HG03378 (cell line): ENCODE measurements around the gene ITPK1.
"Not testable (repeated sequence)": the region's sequence is repeated elsewhere in the genome, so short reads cannot be mapped to it uniquely, and the experiment has no call there.

Source experiments
- ATAC-seq: cut with Tn5 transposase; IDR thresholded peaks from one replicate; pipeline ENCODE4 v1.9.1; 2021; ENCODE audit warnings: mild to moderate bottlenecking, moderate library complexity; ENCODE audit not compliant: unreplicated experiment

ITPK1 gene

GRCh38 chr14:93115821-93116675, at the start of gene ITPK1:
TSS of gene ITPK1 (minus strand) at chr14:93115925. CDS start at chr14:93115163, 762 bp downstream.
- peak; percentile 13 for ATAC-seq

DNA sequence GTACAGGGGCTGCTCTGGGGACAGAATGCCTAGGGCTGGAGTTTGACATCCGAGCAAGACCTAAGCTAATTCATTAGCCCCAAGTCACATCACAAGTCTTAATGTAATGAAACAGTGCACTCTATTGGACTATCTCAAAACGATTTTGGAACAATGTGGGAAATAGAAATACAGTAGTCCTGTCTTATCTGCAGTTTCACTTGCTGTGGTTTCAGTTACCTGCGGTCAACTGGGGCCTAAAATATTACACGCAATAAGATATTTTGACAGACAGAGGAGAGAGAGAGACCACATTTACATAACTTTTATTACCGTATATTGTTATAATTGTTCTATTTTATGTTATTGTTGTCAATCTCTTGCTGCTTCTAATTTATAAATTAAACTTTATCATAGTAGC, 47.8 kb upstream of the ITPK1 start:
- ATAC-seq: no peak

- no peak for ATAC-seq
These were observed 45.8 kb upstream of the ITPK1 start for GRCh38 chr14:93161411-93161940.

GRCh38 chr14:93160353-93160801, 44.7 kb upstream of the ITPK1 start:
- ATAC-seq: no peak

- not testable (repeated sequence) for ATAC-seq
These were observed 44.1 kb upstream of the ITPK1 start for GRCh38 chr14:93159625-93160352.

- not testable (repeated sequence) for ATAC-seq
These were observed 42.6 kb upstream of the ITPK1 start for GRCh38 chr14:93158349-93158748.

GRCh38 chr14:93156693-93157369, 41.1 kb upstream of the ITPK1 start:
- no peak for ATAC-seq

DNA sequence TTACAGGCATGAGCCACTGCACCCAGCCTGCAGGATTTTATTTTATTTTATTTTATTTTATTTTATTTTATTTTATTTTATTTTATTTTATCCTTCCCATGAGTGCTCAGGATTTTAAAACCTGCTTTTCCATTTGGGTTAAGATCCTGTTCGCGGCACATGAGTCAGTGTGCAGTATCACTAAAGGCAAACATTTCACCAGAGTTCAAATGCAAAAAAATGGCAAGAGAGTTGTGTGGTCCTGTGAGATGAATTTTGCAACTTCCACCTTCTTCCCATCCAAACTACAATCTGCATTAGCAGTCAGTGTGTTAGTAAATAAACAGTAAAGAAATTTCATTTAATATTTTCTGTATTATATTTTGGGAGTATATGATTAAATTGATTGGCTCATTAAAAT, 39.9 kb upstream of the ITPK1 start:
- ATAC-seq: no peak

DNA sequence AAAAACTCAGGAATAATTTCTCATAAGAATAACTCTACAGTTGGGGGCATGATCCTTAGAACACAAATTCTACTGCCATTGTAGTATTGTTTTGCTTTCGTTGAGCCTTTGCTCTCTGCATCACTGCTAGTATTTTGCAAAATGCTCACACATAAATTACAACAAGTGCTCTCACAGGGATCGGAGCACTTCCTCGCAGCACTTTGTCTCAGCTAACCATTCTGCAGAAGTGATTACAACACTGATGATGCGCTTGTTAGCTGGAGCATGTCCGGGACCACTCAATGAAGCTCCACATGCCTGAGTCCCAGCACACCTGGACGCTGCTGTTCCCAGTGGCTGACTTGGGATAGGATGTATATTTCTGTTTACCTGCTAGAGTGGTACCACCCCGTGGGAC, 37.4 kb upstream of the ITPK1 start:
- ATAC-seq: no peak

DNA sequence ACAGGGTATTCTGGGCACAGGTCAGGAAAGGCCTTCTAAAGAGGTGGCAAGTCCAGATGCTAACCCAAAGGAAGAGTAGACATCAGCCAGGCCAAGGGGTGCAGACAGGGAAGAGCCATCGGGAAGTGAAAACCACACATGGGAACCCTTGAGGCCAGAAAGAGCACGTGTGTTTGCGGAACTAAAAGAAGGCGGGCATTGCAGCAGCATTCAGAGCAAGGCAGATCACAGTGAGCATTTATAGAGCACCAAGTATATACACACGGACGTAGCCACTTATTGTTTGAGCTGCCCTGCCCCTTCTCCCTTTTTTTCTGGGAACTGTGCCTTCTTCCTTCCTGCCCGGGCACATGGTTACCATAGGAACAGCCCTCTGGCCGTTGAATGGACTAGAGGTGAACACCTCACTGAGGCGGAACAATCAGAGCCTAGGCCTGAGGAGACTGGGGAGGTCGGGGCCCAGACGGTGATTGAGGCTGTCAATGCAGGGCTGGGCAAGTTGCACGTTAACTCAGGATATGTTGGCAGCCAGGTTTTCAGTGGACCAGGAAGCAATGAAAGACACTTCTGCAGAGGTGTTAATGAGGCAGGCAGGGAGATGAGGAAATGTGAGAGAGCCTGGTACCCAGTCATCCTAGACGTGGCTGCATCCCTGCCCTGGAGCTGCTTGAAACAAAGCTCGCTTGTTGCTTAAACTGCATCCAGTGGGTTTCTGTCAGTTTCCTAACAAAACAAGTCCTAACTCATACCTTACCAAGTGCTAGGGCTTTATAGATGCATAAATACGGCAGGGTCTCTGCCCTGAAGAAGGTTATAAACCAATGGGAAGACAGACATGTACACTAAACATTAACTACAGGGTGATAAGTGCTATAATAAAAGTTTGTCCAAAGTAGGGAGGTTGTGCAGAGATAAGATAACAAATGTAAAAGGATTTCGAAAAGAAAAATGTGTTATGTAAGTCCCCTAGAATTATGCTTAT, 34.8 kb upstream of the ITPK1 start:
- no peak for ATAC-seq

- ATAC-seq: no peak
These were observed 33.3 kb upstream of the ITPK1 start for GRCh38 chr14:93148979-93149378.

DNA sequence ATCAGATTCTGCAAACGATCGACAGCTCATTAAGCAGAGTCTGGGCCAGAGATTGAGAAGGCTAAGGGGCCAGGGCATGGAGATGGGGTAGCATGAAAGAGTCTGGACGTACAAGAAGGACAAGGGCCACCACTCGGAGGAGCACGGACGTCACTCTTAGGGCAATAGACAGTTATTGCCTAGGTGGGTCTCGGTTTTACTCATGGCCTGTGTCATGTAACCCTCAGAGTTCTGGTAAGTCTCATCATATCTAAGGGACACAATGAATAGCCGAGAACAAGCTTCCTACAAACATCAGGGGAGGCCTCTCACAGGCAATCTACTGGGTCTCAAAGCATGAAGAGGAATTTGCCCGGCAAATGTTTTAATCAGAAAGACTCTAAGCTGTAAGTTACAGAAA, 30.4 kb upstream of the ITPK1 start:
- ATAC-seq: no peak

DNA sequence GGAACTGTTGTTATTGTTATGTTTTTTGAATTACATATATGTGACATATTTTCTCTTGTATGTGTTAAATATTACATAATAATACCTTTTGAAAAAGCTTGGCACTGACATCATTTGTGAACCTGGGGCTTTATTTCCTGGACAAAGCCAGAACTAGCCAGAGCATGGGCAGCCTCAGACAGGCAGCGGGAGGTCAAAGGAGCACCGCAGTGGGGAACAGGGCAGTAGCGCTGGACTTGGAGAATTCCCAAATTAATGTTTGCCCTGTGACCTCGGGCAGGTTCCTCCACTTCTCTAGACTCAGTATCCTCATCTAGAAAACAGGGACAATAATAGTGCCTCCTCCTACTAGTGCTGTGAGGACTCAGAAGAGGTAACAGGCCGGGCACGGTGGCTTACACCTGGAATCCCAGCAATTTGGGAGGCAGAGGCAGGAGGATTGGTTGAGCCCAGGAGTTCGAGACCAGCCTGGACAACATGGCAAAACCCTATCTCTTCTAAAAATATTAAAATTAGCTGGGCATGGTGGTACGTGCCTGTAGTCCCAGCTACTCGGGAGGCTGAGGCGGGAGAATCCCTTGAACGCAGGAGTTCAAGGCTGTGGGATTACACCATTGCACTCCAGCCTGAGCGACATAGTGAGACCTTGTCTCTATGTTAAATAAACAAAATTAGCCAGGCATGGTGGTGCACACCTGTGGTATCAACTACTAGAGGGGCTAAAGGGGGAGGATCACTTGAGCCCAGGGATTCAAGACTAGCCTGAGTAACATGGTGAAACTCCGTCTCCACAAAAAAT, 27.3 kb upstream of the ITPK1 start:
- no peak for ATAC-seq

GRCh38 chr14:93137864-93138263, 22.1 kb upstream of the ITPK1 start:
- ATAC-seq: no peak

- not testable (repeated sequence) for ATAC-seq
These were observed 20.8 kb upstream of the ITPK1 start for GRCh38 chr14:93136508-93136907.

DNA sequence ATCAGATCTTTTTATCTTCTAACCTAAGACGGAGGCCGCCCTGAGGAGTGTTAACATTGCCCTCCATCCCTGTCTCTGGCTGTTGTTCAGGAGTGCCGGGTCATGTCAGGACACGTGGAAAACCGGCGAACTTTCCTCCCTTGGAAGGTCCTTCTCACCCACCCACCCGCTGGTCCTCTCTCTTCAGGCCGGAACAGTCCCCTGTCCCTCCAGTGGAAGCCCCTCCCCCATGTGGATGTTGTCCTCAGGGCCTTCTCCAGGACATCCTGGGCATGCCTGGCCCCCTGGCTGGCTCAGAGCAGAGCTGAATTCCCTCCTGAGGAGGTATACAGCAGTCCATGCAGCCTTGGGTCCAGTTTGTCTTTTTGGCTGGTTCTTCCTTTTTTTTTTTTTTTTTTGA, 20.3 kb upstream of the ITPK1 start:
- ATAC-seq: no peak

- ATAC-seq: no peak
These were observed 19.7 kb upstream of the ITPK1 start for GRCh38 chr14:93135399-93135798.

- no peak for ATAC-seq
These were observed 17.7 kb upstream of the ITPK1 start for GRCh38 chr14:93133464-93133863.

- no peak for ATAC-seq
These were observed 16.8 kb upstream of the ITPK1 start for GRCh38 chr14:93132472-93133065.
